ENCODE measurements around the gene ARRDC4. TPM values are rescaled to one million over a fixed set of nuclear protein-coding genes. Genes with fewer than 3 reads are reported as not detected.

The ARRDC4 gene
- polyA plus RNA-seq, 1 donor = 13.7 TPM

DNA sequence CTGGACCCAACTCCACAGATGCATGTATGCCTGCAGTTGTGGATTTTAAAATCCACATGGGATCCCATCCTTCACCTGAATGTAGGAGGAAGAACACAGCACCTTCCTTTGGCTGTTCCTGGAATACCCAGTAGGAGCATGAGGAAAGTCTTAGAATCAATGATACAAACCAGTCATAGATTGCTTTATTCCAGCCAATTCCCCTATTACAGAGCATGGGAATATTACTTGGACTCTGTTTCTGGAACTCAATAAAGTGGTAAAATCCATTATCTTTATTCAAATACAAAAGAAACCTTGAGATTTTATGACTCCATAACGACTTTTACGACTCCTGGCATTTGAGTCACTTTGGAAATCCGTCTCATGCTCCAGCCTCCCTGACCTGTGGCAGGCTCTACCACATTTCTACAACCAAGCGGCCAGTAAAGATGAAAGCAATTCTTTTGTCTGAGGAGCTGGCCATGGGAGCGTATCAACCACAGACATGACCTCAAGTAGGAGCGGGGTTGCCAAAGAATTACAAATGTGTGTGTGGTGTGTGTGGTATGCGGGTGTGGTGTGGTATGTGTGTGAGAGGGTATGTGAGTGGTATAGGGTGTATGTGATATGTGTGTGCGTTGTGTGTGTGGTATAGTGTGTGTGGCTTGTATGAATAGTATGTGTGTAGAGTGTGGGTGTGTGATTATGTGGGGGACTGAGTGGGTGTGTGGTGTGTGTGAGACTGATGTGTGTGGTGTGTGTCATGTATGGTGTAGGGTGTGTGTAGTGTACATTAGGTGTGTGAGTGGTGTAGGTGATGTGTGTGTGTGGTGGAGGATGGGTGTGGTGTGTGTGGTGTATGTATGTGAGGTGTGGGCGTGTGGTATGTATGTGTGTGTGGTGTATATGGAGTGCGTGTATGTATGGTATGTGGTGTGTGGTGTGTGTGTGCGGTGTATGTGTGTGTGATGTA is 40.0 kb downstream of the ARRDC4 start:
- no peak for DNase-seq

DNA sequence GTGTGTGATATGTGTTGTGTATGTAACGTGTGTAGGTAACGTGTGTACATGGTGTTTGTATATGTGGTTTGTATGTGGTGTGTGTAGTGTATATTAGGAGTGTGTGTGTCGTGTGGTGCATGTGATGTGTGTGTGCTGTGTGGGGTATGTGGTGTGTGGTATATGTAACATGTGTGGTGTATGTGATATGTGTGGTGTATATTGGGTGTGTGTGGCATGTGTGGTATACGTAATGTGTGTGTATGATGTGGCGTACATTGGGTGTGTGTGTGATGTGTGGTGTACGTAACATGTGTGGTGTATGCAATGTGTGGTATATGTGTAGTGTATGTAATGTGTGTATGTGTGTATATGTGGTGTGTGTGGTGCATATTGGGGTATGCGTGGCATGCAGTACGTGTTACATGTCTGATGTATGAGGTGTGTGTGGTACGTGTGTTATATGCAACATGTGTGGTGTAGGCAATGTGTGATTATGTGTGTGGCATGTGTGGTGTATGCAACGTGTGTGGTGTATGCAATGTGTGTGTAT is 41.2 kb downstream of the ARRDC4 start:
- no peak for DNase-seq

DNA sequence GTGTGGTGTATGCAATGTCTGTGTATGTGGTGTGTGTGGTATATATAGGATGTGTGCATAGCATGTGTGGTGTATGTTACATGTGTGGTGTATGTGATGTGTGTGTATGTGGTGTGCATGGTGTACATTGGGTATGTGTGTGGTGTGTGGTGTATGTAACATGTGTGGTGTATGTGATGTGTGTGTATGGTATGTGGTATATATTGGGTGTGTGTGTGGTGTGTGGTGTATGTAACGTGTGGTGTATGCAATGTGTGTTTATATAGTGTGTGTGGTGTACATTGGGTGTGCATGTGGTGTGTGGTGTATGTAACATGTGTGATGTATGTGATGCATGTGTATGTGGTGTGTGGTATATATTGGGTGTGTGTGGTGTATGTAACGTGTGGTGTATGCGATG is 41.9 kb downstream of the ARRDC4 start:
- no peak for DNase-seq

DNA sequence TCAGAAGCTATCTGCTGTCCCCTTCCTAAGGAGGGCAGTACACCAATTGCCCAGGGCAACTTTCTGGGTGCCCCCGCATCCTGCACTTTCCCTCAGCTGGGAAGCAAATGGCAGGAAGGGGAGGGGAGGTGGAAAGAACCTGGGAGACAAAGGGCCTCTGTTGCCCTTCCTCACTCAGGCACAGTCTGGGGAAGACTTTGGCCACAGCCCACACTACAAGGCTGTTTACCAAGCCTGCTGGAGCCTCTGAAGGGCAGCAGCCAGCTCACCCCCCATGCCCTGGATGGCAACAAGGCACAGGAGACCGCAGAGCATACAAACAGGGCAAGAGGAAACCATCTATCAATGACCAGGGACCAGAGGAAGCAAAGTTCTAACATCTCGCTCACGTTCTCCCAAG is 42.4 kb downstream of the ARRDC4 start:
- no peak for DNase-seq

DNA sequence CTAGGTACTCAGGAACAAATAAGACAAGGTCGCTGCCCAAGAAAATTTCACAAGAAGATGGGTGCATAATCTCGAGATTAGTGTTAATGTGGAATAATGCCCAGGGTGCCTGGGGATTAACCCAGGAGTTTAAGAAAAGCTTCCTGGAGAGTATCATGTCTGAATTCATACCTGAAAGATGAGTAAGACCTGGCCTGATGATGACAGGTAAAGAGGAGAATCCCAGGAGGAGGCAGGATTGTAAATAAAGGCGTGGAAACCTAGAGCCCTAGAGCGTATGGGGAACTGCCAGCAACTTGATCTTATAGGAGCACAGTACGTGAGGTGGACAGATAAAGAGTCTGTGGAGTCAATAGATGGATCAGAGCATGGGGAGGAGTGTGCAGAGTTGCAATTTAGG is 43.0 kb downstream of the ARRDC4 start:
- DNase-seq = no peak

DNA sequence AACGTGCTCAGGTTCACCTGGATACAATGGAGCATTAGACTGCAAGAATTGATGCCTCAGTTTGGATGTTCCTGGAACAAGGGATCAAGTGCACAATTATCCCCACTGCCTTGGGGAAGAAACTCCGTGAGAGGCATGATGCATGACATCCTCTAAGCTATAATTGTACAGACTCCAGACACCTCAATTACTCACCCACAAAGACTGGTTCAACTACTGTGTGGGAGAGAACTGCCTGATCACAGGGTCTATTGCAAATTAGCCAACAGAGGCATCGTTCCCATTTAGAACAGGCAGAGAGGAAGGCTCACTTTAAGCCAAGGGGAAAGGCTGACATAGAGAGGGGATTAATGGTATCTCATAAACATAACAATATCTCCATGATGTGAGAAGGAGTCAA is 43.5 kb downstream of the ARRDC4 start:
- DNase-seq = no peak

DNA sequence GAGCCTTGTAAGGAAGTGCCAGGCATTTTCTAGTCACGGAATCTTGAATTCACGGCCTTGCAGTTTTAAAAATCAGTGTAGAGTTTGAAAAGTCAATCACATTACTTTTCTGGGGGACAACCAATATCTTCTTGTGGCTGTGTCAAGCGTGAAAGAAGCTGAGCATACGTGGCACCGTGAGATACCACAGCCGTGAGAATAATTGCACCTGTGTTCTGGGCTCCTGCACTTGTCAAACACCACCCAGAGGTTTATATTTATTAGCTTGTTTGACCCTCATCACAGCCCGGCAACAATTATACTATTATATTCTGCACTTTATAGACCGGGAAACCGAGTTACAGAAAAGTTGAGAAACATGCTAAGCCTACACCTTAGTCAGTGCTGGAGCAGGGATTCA is 45.2 kb downstream of the ARRDC4 start:
- DNase-seq = no peak

DNA sequence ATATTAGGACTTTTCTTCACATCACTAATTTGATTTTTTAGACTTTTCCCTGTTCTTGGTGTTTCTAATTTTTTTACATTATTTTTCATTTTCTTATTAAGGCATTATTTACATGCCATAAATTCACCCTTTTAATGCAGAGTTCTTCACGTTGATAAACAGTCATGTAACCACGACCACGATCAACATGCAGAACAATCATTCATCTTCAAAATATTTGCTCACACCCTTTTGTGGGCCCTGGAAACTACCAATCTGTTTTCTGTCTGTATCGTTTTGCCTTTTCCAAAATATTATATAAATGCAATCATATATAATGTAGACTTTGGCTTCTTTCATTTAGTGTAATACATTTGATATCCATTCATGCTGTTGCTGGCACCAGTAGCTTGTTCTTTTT is 48.7 kb downstream of the ARRDC4 start:
- no peak for DNase-seq

DNA sequence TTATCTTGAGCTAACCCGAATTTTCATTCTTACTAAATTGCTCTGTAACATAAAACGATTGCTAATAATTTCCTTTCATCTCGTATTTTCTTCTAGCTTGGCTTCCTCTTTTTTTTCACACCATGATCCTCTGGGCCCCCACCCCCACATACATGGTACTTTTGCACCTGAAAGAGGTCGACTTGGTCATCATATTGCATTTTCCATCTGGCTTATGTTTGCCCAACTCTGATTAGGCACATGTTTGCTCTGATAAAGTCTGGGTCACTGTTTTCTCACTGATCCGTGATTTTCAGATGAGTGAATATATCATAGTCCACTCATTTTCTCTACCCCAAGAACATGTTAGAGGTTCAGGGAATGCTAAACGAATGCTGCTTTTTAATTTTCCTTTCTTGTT is 49.5 kb downstream of the ARRDC4 start:
- no peak for DNase-seq

DNA sequence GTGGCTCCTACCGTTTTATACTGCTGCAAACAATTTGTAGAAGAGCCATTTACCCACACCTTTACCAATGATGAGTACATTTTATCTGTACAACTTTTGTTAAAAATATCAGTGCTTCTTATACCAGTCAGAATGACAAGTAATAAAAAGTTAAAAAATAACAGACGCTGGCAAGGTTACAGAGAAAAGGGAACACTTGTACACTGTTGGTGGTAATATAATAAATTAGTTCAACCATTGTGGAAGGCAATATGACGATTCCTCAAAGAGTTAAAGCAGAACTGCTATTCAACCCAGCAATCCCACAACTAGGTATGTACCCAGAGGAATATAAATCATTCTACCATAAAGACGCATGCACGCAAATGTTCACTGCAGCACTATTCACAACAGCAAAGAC is 51.9 kb downstream of the ARRDC4 start:
- no peak for DNase-seq

DNA sequence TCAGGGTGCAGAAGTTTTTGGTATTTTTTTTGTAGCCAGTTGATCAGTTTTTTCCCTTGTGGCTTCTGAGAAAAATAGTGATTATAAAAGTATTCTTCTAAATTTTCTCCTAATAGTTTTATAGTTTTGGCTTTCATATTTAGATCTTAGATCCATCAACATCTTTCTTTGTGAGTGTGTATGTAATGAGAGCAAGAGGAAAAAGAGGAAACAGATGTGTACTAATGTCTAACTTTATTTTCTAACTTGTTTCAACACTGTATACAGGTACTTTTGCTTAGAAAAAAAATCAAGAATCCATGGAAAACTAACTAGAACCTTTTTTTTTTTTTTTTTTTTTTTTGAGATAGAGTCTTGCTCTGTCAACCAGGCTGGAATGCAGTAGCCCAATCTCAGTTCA is 53.1 kb downstream of the ARRDC4 start:
- no peak for DNase-seq

DNA sequence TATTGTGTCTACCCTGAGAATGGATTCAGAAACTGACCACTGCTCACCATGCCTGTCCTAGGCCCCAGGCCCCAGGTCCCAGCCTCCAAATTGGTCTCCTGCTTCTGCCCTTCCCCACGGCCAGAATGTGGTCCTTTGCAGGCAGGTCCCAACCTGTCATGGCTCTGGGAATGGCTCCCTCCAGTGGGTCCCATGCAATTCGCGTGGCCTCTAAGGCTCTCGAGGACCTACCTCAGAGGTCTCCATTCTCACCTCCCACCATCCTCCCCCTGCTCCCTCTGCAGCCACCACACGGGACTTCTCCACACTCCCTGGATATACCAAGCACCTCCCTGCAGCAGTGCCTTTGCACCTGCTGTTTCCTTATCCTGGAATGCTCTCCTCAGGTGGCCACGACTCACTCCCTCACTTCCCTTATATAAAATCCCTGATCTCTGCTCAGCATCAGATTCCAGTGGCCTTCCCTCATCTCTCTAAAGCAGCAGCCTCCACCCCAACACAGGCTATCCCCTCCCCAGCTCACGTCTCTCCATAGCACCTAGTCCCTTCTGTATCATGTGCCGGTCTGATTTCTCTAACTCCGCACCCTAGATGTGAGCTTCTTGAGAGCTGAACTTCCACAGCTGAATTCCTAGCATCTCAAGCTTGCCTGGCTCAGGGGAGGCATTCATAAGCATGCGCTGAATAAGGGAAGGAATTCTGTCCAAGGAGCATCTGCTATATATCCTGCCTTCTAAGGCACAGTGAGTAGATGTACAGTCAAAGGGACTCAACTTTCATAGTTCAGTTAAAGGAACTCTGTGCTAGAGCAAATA is 56.9 kb downstream of the ARRDC4 start:
- no peak for DNase-seq

DNA sequence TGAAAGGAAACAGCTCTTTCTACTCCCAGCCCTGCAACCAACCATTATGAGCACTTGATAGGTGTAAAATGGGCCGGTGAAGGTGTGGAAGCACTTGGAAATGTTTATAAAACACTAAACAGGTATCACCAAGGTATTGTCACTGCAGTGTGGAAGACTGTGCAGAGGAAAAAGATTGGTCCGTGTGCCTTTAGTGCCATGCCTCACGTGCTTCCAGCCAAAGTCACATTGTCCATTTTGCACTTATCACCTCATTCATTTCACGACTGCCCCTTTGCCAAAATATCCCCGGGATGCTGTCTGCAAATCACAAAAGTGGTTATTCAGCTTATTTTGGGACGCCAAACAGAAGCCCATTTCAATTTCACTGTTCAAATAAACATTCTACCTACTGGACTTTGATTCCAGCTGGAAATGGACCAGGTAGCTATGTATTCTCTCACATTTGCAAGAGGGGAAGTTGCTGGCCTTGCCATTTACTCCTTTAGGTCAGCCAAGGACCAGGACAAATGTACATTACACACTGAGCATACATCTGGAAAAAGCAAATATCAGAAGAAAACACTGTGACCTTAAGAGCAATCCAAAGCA is 58.4 kb downstream of the ARRDC4 start:
- no peak for DNase-seq

All from hindlimb muscle (tissue), 1 donor.